ENCODE results near the gene CCDC92.

CCDC92 gene

GRCh38 chr12:124010687-124011086 is 38.1 kb upstream of the CCDC92 start:
- H3K4me3 Mint-ChIP-seq: no peak overlapping the region
- TF ChIP-seq CTCF (IDR thresholded peaks at IDR 0.05; ENCODE audit: unreplicated experiment in 3 of 3): no peak
- H3K9me3 Mint-ChIP-seq: no peaks in the 10 kb centered on the region
- H3K4me1 Mint-ChIP-seq: peaks cover 29% of the 10 kb centered on the region
- no peaks in the 10 kb centered on the region for H3K27me3 Mint-ChIP-seq (ENCODE audit: low read depth)
- peaks cover 59% of the 10 kb centered on the region for H3K36me3 Mint-ChIP-seq (ENCODE audit: low read depth)
- no peak overlapping the region for H3K27ac Mint-ChIP-seq

GRCh38 chr12:124009781-124010180 is 37.1 kb upstream of the CCDC92 start:
- H3K9me3 Mint-ChIP-seq: no peaks in the 10 kb centered on the region
- no peak overlapping the region for H3K4me3 Mint-ChIP-seq
- no peak for TF ChIP-seq CTCF (IDR thresholded peaks at IDR 0.05; ENCODE audit: unreplicated experiment in 3 of 3)
- H3K27me3 Mint-ChIP-seq (ENCODE audit: low read depth): no peaks in the 10 kb centered on the region
- H3K4me1 Mint-ChIP-seq: peaks cover 34% of the 10 kb centered on the region
- H3K27ac Mint-ChIP-seq: no peak overlapping the region
- H3K36me3 Mint-ChIP-seq (ENCODE audit: low read depth): peaks cover 58% of the 10 kb centered on the region

- H3K4me3 Mint-ChIP-seq: no peak overlapping the region
Observed at GRCh38 chr12:124008595-124008994, 36.0 kb upstream of the CCDC92 start.

GRCh38 chr12:124007826-124008570 is 35.4 kb upstream of the CCDC92 start:
- H3K27ac Mint-ChIP-seq: peak overlapping the region; percentile 4 to 49 (median 6)
- peaks cover 43% of the 10 kb centered on the region for H3K36me3 Mint-ChIP-seq (ENCODE audit: low read depth)
- H3K4me3 Mint-ChIP-seq: peak overlapping the region in 1 of 3 experiments; percentile 10
- H3K27me3 Mint-ChIP-seq (ENCODE audit: low read depth): no peaks in the 10 kb centered on the region
- TF ChIP-seq CTCF (IDR thresholded peaks at IDR 0.05; ENCODE audit: unreplicated experiment in 3 of 3): no peak
- no peaks in the 10 kb centered on the region for H3K9me3 Mint-ChIP-seq
- peaks cover 34% of the 10 kb centered on the region for H3K4me1 Mint-ChIP-seq

More at GRCh38 chr12:124008595-124008994, 36.0 kb upstream of the CCDC92 start:
- H3K4me1 Mint-ChIP-seq: peaks cover 34% of the 10 kb centered on the region
- H3K27ac Mint-ChIP-seq: peak overlapping the region; percentile 1 to 22 (median 6)
- H3K27me3 Mint-ChIP-seq (ENCODE audit: low read depth): no peaks in the 10 kb centered on the region
- H3K36me3 Mint-ChIP-seq (ENCODE audit: low read depth): peaks cover 49% of the 10 kb centered on the region
- no peaks in the 10 kb centered on the region for H3K9me3 Mint-ChIP-seq
- no peak for TF ChIP-seq CTCF (IDR thresholded peaks at IDR 0.05; ENCODE audit: unreplicated experiment in 3 of 3)

DNA sequence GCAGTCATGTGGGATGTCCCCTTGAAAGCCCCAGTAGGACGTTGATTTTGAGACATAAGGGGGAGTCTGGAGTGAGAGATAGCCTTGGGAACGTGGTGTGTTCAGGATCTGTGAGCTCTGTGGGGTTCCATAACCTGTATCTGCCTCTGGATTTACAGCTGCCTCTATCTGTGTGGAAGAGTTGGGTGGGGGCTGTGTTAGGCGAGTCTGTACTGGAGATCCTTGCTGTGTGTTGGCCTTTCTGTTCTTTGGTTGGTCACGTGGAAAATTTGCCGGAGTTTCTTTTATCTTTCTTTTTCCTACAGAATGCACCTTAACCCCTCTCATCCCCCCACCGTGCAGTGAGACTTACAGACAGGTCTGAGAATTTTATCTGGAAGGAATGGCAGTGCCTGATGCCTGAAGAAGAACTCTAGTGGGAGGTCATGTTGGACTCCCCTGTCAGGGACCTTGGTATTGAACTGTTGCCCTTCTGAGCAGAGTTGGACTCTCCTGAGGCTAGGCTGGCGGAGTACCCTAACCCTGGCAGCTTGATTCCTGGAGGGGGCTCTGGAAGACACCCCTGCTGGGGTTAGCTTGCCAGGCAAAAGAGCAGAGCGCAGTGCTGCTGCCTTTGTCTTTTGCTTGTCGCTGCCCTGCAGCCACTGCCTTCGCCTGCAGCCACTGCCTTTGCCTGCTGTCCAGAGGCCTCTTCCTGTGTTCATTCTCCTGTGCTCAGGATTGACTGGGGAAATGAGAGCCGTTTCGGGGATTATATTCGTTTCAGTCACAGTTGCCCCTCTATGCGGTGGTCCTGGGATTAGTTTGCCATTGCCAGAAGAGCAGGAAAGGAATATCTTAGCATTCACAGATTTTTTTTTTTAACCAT is 34.4 kb upstream of the CCDC92 start:
- H3K4me3 Mint-ChIP-seq: no peak overlapping the region
- no peak for TF ChIP-seq CTCF (IDR thresholded peaks at IDR 0.05; ENCODE audit: unreplicated experiment in 3 of 3)
- peaks cover 35% of the 10 kb centered on the region for H3K36me3 Mint-ChIP-seq (ENCODE audit: low read depth)
- no peaks in the 10 kb centered on the region for H3K27me3 Mint-ChIP-seq (ENCODE audit: low read depth)
- H3K4me1 Mint-ChIP-seq: peaks cover 34% of the 10 kb centered on the region
- peak overlapping the region; percentile 13 to 49 (median 28) for H3K27ac Mint-ChIP-seq
- no peaks in the 10 kb centered on the region for H3K9me3 Mint-ChIP-seq
